ENCODE measurements around the gene LAMTOR4.
A peak's percentile ranks its signal among the peaks of the same experiment; 100 is the strongest.

Gene LAMTOR4

DNA sequence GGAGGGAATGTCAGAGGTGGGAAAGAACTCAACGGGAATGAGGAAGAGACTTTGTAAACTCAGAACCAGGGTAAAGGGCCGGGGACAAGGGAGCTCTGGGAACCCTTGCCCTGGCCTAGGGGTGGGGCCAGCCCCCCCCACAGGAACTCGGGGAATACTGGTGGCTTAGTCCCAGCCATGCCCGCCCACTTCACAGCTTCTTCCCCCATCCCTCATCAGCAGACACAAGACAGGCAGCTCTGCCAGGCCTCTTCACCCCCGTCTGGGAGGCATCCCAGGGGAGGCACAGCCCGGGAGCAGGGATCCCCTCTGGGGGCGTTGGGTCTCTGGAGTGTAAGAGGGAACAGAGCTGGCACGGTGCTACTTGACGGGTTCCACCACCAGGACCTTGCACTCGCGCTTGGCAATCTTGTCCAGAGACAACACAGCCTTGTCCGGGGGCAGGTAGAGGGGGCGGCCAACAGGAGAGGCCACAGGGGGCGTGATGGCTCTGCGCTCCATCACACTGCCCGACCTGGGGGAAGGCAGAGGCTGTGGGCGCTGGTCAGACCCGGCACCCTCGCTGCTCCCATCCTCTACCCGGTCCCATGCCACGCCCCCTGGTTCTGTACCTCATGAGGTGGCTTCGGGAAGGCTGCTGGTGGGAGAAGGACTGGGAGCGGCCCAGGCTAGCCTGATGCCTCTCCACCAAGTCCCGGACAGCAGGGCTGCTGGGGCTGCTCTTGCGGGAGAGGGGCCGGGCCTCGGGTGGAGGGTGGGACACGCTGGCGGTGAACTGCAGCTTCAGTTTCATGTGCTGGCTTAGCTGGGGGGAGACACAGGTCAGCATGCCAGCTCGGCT is 6.2 kb downstream of the LAMTOR4 start:
- DNase-seq: no peak

GRCh38 chr7:100155553-100156317 is 7.0 kb downstream of the LAMTOR4 start:
- no peak for DNase-seq

GRCh38 chr7:100156331-100157068 is 7.8 kb downstream of the LAMTOR4 start:
- DNase-seq: no peak

DNA sequence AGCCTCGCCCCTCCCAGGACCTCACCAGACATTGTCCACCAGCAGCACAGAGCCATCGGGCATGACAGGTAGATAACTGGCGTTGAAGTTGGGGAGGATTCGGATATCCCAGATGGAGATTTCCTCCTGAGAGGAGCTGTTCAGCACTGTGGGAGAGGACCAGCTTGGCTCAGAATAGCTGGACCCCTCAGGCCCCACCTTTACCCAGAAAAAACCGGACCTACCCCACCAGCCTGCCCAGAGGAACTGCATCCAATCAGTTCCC is 8.3 kb downstream of the LAMTOR4 start:
- DNase-seq: no peak

- DNase-seq: peak in 1 of 2 experiments; percentile 24
Measured at GRCh38 chr7:100157334-100158228, 8.9 kb downstream of the LAMTOR4 start.

- peak; percentile 66 to 85 for DNase-seq
Measured at GRCh38 chr7:100158229-100159098, 9.7 kb downstream of the LAMTOR4 start, which contains the start of gene TRAPPC14. TRAPPC14 (minus strand) TSS chr7:100158723; CDS start chr7:100158499, 224 bp downstream.

- DNase-seq: no peak
Measured at GRCh38 chr7:100159099-100159623, 10.4 kb downstream of the LAMTOR4 start.

DNA sequence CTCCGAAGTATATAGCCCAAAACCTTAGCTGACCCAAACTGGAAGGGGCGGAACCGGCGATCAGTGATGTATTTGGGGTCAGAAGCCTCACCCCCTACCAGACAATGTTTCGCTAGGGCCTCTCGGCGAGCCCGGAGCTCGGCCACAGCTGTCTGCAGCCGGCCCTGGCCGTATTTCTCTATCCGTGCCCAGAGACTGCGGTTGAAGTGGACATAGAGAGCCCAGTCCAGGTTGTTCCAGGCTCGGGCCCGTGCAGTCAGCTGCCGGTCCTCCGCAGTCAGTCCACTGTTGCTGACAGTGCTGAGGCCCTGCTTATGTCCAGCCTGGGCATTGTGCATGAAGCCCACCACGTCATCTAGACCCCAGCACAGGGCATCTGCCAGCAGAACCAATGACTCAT is 11.3 kb downstream of the LAMTOR4 start:
- DNase-seq: no peak

DNA sequence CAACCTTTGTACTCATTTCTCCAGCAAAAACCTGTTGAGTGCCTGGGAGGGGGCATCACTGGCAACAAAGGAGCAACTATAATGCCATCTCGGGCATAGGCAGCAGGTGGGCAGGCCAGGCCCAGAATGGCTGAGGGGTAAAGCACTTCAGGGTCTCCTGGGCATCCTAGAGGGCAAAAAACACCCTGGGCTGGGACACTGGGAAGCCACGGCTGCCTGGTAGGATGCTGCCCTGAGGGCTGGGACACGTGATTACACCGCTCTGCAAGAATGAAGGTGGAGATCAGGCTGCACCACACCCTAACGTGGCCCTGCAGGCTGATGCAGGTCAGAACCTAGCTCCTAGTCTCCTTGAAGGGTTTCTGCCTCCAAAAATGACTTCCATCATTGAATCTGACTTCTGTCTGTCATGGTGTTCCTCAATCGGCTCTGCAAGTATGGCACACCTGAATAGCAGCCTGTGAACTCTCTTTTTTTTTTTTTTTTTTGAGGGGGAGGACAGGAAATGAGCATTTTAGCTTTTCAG is 14.4 kb downstream of the LAMTOR4 start:
- DNase-seq: no peak

DNA sequence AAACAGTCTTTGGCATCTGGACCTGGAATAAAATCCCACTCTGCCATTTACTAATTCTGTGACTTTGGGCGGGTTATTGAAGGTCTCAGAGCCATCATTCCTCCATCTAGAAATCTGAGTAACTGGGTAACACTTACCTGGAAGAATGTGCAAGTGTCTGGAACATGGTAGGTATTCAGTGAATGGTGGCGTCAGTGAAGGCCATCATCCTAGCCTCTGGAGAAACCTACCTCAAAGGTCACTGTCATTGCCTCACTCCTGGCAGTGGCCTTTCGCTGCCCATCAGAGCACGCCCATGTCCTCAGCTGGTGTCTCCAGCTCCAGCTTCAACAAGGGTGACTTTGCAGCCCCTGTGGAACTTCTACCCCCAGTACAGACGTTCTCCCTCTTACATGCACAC is 15.2 kb downstream of the LAMTOR4 start:
- DNase-seq: no peak

DNA sequence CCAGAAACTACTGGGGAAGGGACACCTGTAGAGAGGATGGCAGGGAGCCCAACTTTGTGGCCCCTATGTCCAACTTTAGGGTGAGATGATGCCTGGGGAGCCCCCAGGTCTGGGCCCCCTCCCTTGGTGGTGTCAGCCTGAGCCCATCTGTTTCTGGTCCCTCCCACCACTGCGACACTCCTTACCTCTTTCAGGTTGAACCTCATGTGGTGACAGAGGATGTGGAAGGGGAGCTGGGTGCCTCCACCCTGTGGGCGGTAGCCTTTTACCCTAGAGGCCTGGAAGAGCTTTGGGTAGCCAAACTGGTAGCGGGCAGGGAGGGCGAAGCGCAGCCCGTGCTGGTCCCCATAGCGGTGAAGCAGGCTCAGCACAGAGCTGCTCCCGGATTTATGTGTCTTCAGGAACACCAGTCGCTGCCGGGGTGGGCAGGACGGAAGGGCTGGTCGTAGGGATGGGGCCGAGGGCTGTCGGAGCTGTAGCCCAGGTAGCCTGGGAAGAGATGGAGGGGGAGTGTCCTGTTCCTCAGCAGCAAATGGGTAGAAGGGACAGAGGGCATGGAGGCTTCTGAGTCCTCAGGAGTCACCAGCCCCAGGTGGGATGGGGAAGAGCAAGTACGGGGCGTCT is 17.7 kb downstream of the LAMTOR4 start:
- DNase-seq: no peak

GRCh38 chr7:100166970-100167911 is 18.5 kb downstream of the LAMTOR4 start:
- no peak for DNase-seq

- DNase-seq: no peak
Measured at GRCh38 chr7:100167912-100168323, 19.2 kb downstream of the LAMTOR4 start.

GRCh38 chr7:100169147-100169850 is 20.6 kb downstream of the LAMTOR4 start:
- no peak for DNase-seq

- DNase-seq: no peak
Measured at GRCh38 chr7:100170101-100170897, 21.6 kb downstream of the LAMTOR4 start.

GRCh38 chr7:100171087-100171681 is 22.5 kb downstream of the LAMTOR4 start:
- DNase-seq: no peak

DNA sequence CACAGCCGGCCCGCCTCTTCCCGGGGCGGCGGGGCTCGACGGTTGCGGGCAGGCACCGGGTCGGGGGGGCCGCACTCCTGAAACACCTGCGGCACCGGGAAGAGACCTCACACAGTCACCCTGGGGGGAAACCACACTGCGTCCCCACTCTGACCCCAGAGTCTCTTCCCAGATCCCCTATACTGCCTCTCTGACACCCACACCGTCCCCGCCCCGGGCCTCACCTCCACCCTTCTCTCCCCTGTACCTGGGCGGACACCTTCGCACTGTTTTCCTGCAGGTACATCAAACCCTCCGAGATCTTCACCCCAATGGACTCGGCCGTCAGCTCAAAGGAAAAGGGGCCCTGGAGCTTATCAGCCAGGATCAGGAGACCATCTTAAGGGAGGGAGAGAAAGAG is 23.1 kb downstream of the LAMTOR4 start:
- DNase-seq: no peak
